ENCODE results near the gene KCNT2. TPM values are rescaled to one million over a fixed set of nuclear protein-coding genes. Genes with fewer than 3 reads are reported as not detected.

KCNT2 gene
- total RNA-seq, 1 donor from 2014 or later, result 29.8 TPM

- H3K9me3 ChIP-seq (ENCODE audit: low read depth), result no peaks in the 10 kb centered on the region
- DNase-seq (ENCODE audit: low spot score), result no peak
- H4K20me1 ChIP-seq (ENCODE audit: low read depth), result no peaks in the 10 kb centered on the region
- H3K9ac ChIP-seq, result no peak overlapping the region
- no peak overlapping the region for H2AFZ ChIP-seq (replicated peaks)
- Mint-ChIP-seq H3K9me3 (no peaks in the 10 kb centered on the region), H3K27ac (no peak overlapping the region), H3K36me3 (no peaks in the 10 kb centered on the region), H3K4me1 (peaks cover 11% of the 10 kb centered on the region), H3K27me3 (ENCODE audit: insufficient read depth, low read depth) (no peaks in the 10 kb centered on the region), H3K4me3 (no peak overlapping the region)
- H3K4me2 ChIP-seq, result no peak overlapping the region
- no peaks in the 10 kb centered on the region for H3K79me2 ChIP-seq (ENCODE audit: low read depth)
- H3K27me3 ChIP-seq, result no peaks in the 10 kb centered on the region
- H3K36me3 ChIP-seq, result no peaks in the 10 kb centered on the region
- H3K4me1 ChIP-seq, result no peaks in the 10 kb centered on the region
- H3F3A ChIP-seq (ENCODE audit: low read depth), result no peaks in the 10 kb centered on the region
- no peak overlapping the region for H3K4me3 ChIP-seq
- no peak for TF ChIP-seq CTCF (IDR thresholded peaks at IDR 0.05)
- no peak for TF ChIP-seq EZH2phosphoT487 (IDR thresholded peaks at IDR 0.05)
- TF ChIP-seq EZH2 (IDR thresholded peaks at IDR 0.05), result no peak
- no peak overlapping the region for H3K27ac ChIP-seq
Measured at GRCh38 chr1:196400478-196401451, 207.5 kb downstream of the KCNT2 start.

GRCh38 chr1:196399713-196400112 lies 208.5 kb downstream of the KCNT2 start:
- H3K9ac ChIP-seq, result no peak overlapping the region
- TF ChIP-seq EZH2 (IDR thresholded peaks at IDR 0.05) (no peak), CTCF (IDR thresholded peaks at IDR 0.05) (no peak), EZH2phosphoT487 (IDR thresholded peaks at IDR 0.05) (no peak)
- H3K79me2 ChIP-seq (ENCODE audit: low read depth), result no peaks in the 10 kb centered on the region
- Mint-ChIP-seq H3K27ac (no peak overlapping the region), H3K4me1 (peaks cover 11% of the 10 kb centered on the region), H3K4me3 (no peak overlapping the region), H3K36me3 (no peaks in the 10 kb centered on the region), H3K27me3 (ENCODE audit: insufficient read depth, low read depth) (no peaks in the 10 kb centered on the region), H3K9me3 (no peaks in the 10 kb centered on the region)
- no peak overlapping the region for H3K4me3 ChIP-seq
- no peaks in the 10 kb centered on the region for H3K9me3 ChIP-seq (ENCODE audit: low read depth)
- no peaks in the 10 kb centered on the region for H3K27me3 ChIP-seq
- H3F3A ChIP-seq (ENCODE audit: low read depth), result no peaks in the 10 kb centered on the region
- DNase-seq (ENCODE audit: low spot score), result no peak
- H3K36me3 ChIP-seq, result no peaks in the 10 kb centered on the region
- H2AFZ ChIP-seq (replicated peaks), result no peak overlapping the region
- H4K20me1 ChIP-seq (ENCODE audit: low read depth), result no peaks in the 10 kb centered on the region
- no peak overlapping the region for H3K27ac ChIP-seq
- H3K4me2 ChIP-seq, result no peak overlapping the region
- no peaks in the 10 kb centered on the region for H3K4me1 ChIP-seq

GRCh38 chr1:196393742-196394141 lies 214.5 kb downstream of the KCNT2 start:
- no peaks in the 10 kb centered on the region for H3K4me1 ChIP-seq
- Mint-ChIP-seq H3K36me3 (peaks cover 3% of the 10 kb centered on the region), H3K4me1 (no peaks in the 10 kb centered on the region), H3K27me3 (ENCODE audit: insufficient read depth, low read depth) (no peaks in the 10 kb centered on the region), H3K27ac (no peak overlapping the region), H3K9me3 (no peaks in the 10 kb centered on the region), H3K4me3 (no peak overlapping the region)
- peaks cover 4% of the 10 kb centered on the region for H3K36me3 ChIP-seq
- H3K27ac ChIP-seq, result no peak overlapping the region
- no peak for TF ChIP-seq EZH2 (IDR thresholded peaks at IDR 0.05)
- TF ChIP-seq CTCF (IDR thresholded peaks at IDR 0.05), result no peak
- no peak for TF ChIP-seq EZH2phosphoT487 (IDR thresholded peaks at IDR 0.05)
- no peaks in the 10 kb centered on the region for H3K9me3 ChIP-seq (ENCODE audit: low read depth)
- no peak overlapping the region for H3K4me2 ChIP-seq
- H3K9ac ChIP-seq, result no peak overlapping the region
- DNase-seq (ENCODE audit: low spot score), result no peak
- no peaks in the 10 kb centered on the region for H4K20me1 ChIP-seq (ENCODE audit: low read depth)
- no peaks in the 10 kb centered on the region for H3K27me3 ChIP-seq
- H3K4me3 ChIP-seq, result no peak overlapping the region
- H3F3A ChIP-seq (ENCODE audit: low read depth), result no peaks in the 10 kb centered on the region
- H2AFZ ChIP-seq (replicated peaks), result no peak overlapping the region
- H3K79me2 ChIP-seq (ENCODE audit: low read depth), result no peaks in the 10 kb centered on the region

All from neural progenitor cell (in vitro differentiated cells).